SK-N-SH treated with all-trans-retinoic acid at 6 μM for 48 hours (cell line): Measurements from ENCODE around the gene BRSK1.

Source experiments
- ARNTL ChIP-seq: fragments of 450-650 bp; formaldehyde crosslinking; IDR thresholded peaks from 2 replicates; pipeline ENCODE4 v1.5.0; 2020; ENCODE audit warnings: low read depth, mild to moderate bottlenecking, moderate library complexity, borderline replicate concordance
- CREB5 ChIP-seq: fragments of 250-450 bp; sonication (Bioruptor Pico); IDR thresholded peaks from 2 replicates; pipeline ENCODE4 v1.5.1; 2020; ENCODE audit warnings: low read depth, mild to moderate bottlenecking, moderate library complexity
- SNAI2 ChIP-seq: fragments of 250-450 bp; sonication (Bioruptor Pico); IDR thresholded peaks from 2 replicates; pipeline ENCODE4 v1.5.0; 2020; ENCODE audit warnings: mild to moderate bottlenecking, moderate library complexity
- TSHZ2 ChIP-seq: fragments of 250-450 bp; sonication (Bioruptor Pico); IDR thresholded peaks from 2 replicates; pipeline ENCODE4 v1.5.0; 2020; ENCODE audit warnings: mild to moderate bottlenecking, moderate library complexity
- ZFP3 ChIP-seq: fragments of 250-450 bp; sonication (Bioruptor Pico); IDR thresholded peaks from 2 replicates; pipeline ENCODE4 v1.5.0; 2020; ENCODE audit warnings: mild to moderate bottlenecking, moderate library complexity

- TF ChIP-seq SNAI2: no peak
- no peak for TF ChIP-seq TSHZ2 (CRISPR knock-in tag)
- no peak for TF ChIP-seq CREB5 (CRISPR knock-in tag)
- TF ChIP-seq ARNTL: no peak
- no peak for TF ChIP-seq ZFP3 (CRISPR knock-in tag)
These were observed 55.5 kb downstream of the BRSK1 start, which contains the start of gene KMT5C for GRCh38 chr19:55339105-55339888.
